ENCODE measurements around the gene DNAJC16. TPM values are rescaled to one million over a fixed set of nuclear protein-coding genes. Genes with fewer than 3 reads are reported as not detected.

DNAJC16 gene
- total RNA-seq, 1 donor from 2014 or later = 32.5 TPM

- Mint-ChIP-seq H3K36me3 (ENCODE audit: unreplicated experiment) (no peaks in the 10 kb centered on the region), H3K4me1 (ENCODE audit: low read depth, unreplicated experiment) (no peaks in the 10 kb centered on the region), H3K9me3 (ENCODE audit: unreplicated experiment) (no peaks in the 10 kb centered on the region), H3K27me3 (ENCODE audit: unreplicated experiment) (no peaks in the 10 kb centered on the region), H3K27ac (ENCODE audit: unreplicated experiment) (no peak overlapping the region), H3K4me3 (ENCODE audit: unreplicated experiment) (no peak overlapping the region)
- no peak for DNase-seq
- no peak for TF ChIP-seq CTCF (IDR thresholded peaks at IDR 0.05; ENCODE audit: partially characterized antibody, unreplicated experiment)
These were observed 30.9 kb downstream of the DNAJC16 start for GRCh38 chr1:15557594-15557993.

DNA sequence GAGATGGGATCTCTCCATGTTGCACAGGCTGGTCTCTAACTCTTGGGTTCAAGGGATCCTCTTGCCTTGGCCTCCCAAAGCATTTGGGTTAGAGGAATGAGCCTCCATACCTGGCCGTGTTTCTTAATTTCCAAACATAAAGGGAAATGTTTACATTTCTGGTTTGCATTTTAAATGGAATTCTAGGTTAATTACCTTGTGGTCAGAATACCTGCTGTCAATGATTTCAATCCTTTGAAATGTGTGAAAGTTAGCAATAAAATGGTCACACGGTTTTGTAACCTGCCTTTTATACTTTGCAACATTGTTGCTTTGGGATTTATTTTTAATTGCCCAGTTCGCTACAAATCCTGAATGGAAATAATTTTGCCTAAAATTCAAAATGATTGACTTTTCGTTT is 31.9 kb downstream of the DNAJC16 start:
- Mint-ChIP-seq H3K9me3 (ENCODE audit: unreplicated experiment) (no peaks in the 10 kb centered on the region), H3K36me3 (ENCODE audit: unreplicated experiment) (no peaks in the 10 kb centered on the region), H3K4me1 (ENCODE audit: low read depth, unreplicated experiment) (no peaks in the 10 kb centered on the region), H3K4me3 (ENCODE audit: unreplicated experiment) (no peak overlapping the region), H3K27ac (ENCODE audit: unreplicated experiment) (no peak overlapping the region), H3K27me3 (ENCODE audit: unreplicated experiment) (no peaks in the 10 kb centered on the region)
- no peak for TF ChIP-seq CTCF (IDR thresholded peaks at IDR 0.05; ENCODE audit: partially characterized antibody, unreplicated experiment)
- no peak for DNase-seq

- Mint-ChIP-seq H3K36me3 (ENCODE audit: unreplicated experiment) (no peaks in the 10 kb centered on the region), H3K9me3 (ENCODE audit: unreplicated experiment) (no peaks in the 10 kb centered on the region), H3K4me1 (ENCODE audit: low read depth, unreplicated experiment) (no peaks in the 10 kb centered on the region), H3K27me3 (ENCODE audit: unreplicated experiment) (no peaks in the 10 kb centered on the region), H3K4me3 (ENCODE audit: unreplicated experiment) (no peak overlapping the region), H3K27ac (ENCODE audit: unreplicated experiment) (no peak overlapping the region)
- TF ChIP-seq CTCF (IDR thresholded peaks at IDR 0.05; ENCODE audit: partially characterized antibody, unreplicated experiment) = no peak
- DNase-seq = no peak
These were observed 32.7 kb downstream of the DNAJC16 start for GRCh38 chr1:15559189-15559810.

- no peaks in the 10 kb centered on the region for H3K27me3 Mint-ChIP-seq (ENCODE audit: unreplicated experiment)
- no peaks in the 10 kb centered on the region for H3K36me3 Mint-ChIP-seq (ENCODE audit: unreplicated experiment)
- peaks cover 1% of the 10 kb centered on the region for H3K9me3 Mint-ChIP-seq (ENCODE audit: unreplicated experiment)
- TF ChIP-seq CTCF (IDR thresholded peaks at IDR 0.05; ENCODE audit: partially characterized antibody, unreplicated experiment) = no peak
- no peak overlapping the region for H3K4me3 Mint-ChIP-seq (ENCODE audit: unreplicated experiment)
- no peak for DNase-seq
- peaks cover 5% of the 10 kb centered on the region for H3K4me1 Mint-ChIP-seq (ENCODE audit: low read depth, unreplicated experiment)
- no peak overlapping the region for H3K27ac Mint-ChIP-seq (ENCODE audit: unreplicated experiment)
These were observed 41.9 kb downstream of the DNAJC16 start for GRCh38 chr1:15568387-15569073.

GRCh38 chr1:15570861-15571260 is 44.2 kb downstream of the DNAJC16 start:
- H3K27ac Mint-ChIP-seq (ENCODE audit: unreplicated experiment) = no peak overlapping the region
- H3K36me3 Mint-ChIP-seq (ENCODE audit: unreplicated experiment) = no peaks in the 10 kb centered on the region
- TF ChIP-seq CTCF (IDR thresholded peaks at IDR 0.05; ENCODE audit: partially characterized antibody, unreplicated experiment) = no peak
- DNase-seq = no peak
- H3K27me3 Mint-ChIP-seq (ENCODE audit: unreplicated experiment) = no peaks in the 10 kb centered on the region
- H3K4me3 Mint-ChIP-seq (ENCODE audit: unreplicated experiment) = no peak overlapping the region
- H3K9me3 Mint-ChIP-seq (ENCODE audit: unreplicated experiment) = peaks cover 1% of the 10 kb centered on the region
- peaks cover 5% of the 10 kb centered on the region for H3K4me1 Mint-ChIP-seq (ENCODE audit: low read depth, unreplicated experiment)

Data from glutamatergic neuron (in vitro differentiated cells).